ENCODE measurements around the gene SLIT2. TPM values are rescaled to one million over a fixed set of nuclear protein-coding genes. Genes with fewer than 3 reads are reported as not detected.
A peak's percentile ranks its signal among the peaks of the same experiment; 100 is the strongest.

The SLIT2 gene, protein sequence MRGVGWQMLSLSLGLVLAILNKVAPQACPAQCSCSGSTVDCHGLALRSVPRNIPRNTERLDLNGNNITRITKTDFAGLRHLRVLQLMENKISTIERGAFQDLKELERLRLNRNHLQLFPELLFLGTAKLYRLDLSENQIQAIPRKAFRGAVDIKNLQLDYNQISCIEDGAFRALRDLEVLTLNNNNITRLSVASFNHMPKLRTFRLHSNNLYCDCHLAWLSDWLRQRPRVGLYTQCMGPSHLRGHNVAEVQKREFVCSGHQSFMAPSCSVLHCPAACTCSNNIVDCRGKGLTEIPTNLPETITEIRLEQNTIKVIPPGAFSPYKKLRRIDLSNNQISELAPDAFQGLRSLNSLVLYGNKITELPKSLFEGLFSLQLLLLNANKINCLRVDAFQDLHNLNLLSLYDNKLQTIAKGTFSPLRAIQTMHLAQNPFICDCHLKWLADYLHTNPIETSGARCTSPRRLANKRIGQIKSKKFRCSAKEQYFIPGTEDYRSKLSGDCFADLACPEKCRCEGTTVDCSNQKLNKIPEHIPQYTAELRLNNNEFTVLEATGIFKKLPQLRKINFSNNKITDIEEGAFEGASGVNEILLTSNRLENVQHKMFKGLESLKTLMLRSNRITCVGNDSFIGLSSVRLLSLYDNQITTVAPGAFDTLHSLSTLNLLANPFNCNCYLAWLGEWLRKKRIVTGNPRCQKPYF (N-terminal part only)
- 21.6 TPM for total RNA-seq (ENCODE audit: unreplicated experiment)
- long read RNA-seq, partial matches to known transcripts: 1 of 3 reads
- long read RNA-seq, other reads (novel, unspliced or antisense): 2 of 3 reads

DNA sequence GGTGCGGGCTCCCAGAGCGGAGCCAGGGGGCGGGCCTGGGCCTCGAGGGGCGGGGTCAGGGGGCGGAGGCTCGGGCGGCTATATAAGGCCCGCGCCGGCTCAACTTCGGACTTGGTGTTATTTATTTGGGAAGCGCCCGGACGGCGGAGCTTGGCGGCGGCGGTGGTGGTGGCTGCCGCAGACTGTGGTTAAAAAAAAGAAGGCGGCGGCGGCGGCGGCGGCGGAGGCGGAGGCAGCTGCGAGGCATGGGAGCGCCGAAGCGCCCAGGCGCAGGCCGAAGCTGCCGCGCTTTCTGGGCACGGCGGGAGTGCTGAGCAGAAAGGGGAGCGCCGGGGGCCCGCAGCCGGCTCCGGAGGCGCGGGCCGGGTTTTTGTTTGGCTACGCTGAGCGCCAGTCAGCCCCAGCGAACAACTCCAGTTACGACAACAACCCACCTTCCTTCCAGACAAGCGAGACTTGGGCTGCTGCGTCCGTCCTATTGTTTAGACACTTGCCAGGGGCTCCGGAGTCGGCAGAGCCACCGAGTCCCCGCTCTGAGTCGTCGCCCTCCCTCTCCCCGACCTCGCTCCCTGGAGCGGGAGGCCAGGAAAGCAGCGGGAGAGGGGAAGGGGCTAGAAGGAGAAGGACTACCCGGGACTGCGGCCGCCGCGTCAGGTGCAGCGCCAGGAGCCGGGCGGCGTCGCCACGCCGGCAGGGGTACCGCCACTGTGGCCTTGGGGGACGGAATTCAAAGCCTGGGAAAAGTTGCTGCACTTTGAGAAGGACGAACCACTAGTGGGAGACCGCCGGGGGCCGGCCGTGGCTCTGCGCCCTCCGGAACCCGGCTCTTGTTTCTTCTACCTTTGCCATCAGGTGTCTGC, at the start of gene SLIT2:
Gene SLIT2 (plus strand): TSS at position 110 of the 860 bp plus-strand sequence. CDS start 1,911 bp downstream, outside the sequence.
- peaks cover 4% of the 10 kb centered on the region for H3K4me1 Mint-ChIP-seq (ENCODE audit: low read depth, unreplicated experiment)
- H3K27ac Mint-ChIP-seq (ENCODE audit: unreplicated experiment): peak within 1 kb of the TSS; percentile 52

DNA sequence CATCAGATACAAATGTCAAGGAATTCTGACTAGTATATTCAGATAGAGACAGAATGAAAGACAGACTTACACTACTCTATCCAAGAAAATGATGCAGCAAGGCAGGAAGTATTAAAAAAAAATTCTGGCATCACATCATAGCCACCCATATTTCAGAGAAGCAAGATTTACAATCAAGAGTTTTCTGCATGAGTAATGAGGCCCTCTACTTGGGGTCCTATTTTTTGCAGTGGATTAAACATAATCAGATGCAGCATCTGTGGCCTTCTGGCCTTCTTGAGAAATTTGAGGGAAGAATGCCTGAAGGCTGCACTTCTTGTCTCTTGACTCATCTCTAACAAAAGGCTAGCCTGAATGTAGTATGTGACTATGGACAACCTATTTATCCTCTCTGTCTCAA, 48.2 kb upstream of the SLIT2 start:
- Mint-ChIP-seq H3K4me1 (ENCODE audit: low read depth, unreplicated experiment) (no peaks in the 10 kb centered on the region), H3K27ac (ENCODE audit: unreplicated experiment) (no peak overlapping the region), H3K27me3 (ENCODE audit: unreplicated experiment) (no peaks in the 10 kb centered on the region), H3K36me3 (ENCODE audit: unreplicated experiment) (no peaks in the 10 kb centered on the region), H3K9me3 (ENCODE audit: unreplicated experiment) (no peaks in the 10 kb centered on the region), H3K4me3 (ENCODE audit: unreplicated experiment) (no peak overlapping the region)
- DNase-seq: no peak
- TF ChIP-seq, protein P1, sequence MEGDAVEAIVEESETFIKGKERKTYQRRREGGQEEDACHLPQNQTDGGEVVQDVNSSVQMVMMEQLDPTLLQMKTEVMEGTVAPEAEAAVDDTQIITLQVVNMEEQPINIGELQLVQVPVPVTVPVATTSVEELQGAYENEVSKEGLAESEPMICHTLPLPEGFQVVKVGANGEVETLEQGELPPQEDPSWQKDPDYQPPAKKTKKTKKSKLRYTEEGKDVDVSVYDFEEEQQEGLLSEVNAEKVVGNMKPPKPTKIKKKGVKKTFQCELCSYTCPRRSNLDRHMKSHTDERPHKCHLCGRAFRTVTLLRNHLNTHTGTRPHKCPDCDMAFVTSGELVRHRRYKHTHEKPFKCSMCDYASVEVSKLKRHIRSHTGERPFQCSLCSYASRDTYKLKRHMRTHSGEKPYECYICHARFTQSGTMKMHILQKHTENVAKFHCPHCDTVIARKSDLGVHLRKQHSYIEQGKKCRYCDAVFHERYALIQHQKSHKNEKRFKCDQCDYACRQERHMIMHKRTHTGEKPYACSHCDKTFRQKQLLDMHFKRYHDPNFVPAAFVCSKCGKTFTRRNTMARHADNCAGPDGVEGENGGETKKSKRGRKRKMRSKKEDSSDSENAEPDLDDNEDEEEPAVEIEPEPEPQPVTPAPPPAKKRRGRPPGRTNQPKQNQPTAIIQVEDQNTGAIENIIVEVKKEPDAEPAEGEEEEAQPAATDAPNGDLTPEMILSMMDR (IDR thresholded peaks at IDR 0.05; ENCODE audit: partially characterized antibody, unreplicated experiment): no peak

More for the DNA sequence above, at the start of gene SLIT2:
- peaks cover 22% of the 10 kb centered on the region for H3K27me3 Mint-ChIP-seq (ENCODE audit: unreplicated experiment)
- peaks cover 10% of the 10 kb centered on the region for H3K9me3 Mint-ChIP-seq (ENCODE audit: unreplicated experiment)
- no peaks in the 10 kb centered on the region for H3K36me3 Mint-ChIP-seq (ENCODE audit: unreplicated experiment)
- H3K4me3 Mint-ChIP-seq (ENCODE audit: unreplicated experiment): peak within 1 kb of the TSS; percentile 99
- TF ChIP-seq, protein P1 (IDR thresholded peaks at IDR 0.05; ENCODE audit: partially characterized antibody, unreplicated experiment): peak; percentile 48
- DNase-seq: peak; percentile 89

DNA sequence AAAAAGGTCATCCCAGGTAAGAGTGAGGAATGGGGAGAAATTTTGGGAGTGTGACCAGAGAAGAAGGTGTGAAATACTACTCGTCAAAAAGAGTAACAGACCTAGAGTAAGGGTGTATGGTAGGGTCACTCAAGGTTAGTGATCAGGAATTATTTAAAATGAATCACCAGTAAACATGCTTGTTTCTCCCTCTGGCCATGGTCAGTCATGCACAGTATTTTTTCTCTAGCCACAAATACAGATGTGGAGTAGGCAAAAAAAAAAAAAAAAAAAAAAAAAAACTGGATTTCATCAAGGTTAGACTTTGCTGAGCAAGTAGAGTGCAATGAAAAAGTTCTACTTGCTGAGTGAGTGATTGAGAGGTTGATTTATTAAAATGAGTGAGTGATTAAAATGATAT, 34.2 kb upstream of the SLIT2 start:
- TF ChIP-seq, protein P1 (IDR thresholded peaks at IDR 0.05; ENCODE audit: partially characterized antibody, unreplicated experiment): no peak
- Mint-ChIP-seq H3K27ac (ENCODE audit: unreplicated experiment) (no peak overlapping the region), H3K27me3 (ENCODE audit: unreplicated experiment) (no peaks in the 10 kb centered on the region), H3K4me1 (ENCODE audit: low read depth, unreplicated experiment) (no peaks in the 10 kb centered on the region), H3K9me3 (ENCODE audit: unreplicated experiment) (no peaks in the 10 kb centered on the region), H3K36me3 (ENCODE audit: unreplicated experiment) (no peaks in the 10 kb centered on the region), H3K4me3 (ENCODE audit: unreplicated experiment) (no peak overlapping the region)
- DNase-seq: no peak

DNA sequence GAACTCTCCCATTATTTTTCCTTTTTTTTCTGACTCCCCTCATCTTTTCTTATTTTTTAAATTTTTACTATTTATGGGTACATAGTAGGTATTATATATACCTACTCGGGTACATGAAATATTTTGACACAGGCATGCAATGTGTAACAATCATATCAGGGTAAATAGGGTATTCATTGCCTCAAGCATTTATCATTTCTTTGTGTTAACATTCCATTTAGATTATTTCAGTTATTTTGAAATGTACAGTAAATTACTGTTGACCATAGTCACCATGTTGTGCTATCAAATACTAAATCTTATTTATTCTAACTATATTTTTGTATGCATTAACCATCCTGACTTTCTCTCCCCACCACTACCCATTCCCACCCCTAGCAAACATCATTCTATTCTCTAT, 33.8 kb upstream of the SLIT2 start:
- H3K4me3 Mint-ChIP-seq (ENCODE audit: unreplicated experiment): no peak overlapping the region
- no peak for DNase-seq
- H3K27me3 Mint-ChIP-seq (ENCODE audit: unreplicated experiment): no peaks in the 10 kb centered on the region
- no peak overlapping the region for H3K27ac Mint-ChIP-seq (ENCODE audit: unreplicated experiment)
- H3K4me1 Mint-ChIP-seq (ENCODE audit: low read depth, unreplicated experiment): no peaks in the 10 kb centered on the region
- TF ChIP-seq, protein P1 (IDR thresholded peaks at IDR 0.05; ENCODE audit: partially characterized antibody, unreplicated experiment): no peak
- H3K9me3 Mint-ChIP-seq (ENCODE audit: unreplicated experiment): no peaks in the 10 kb centered on the region
- no peaks in the 10 kb centered on the region for H3K36me3 Mint-ChIP-seq (ENCODE audit: unreplicated experiment)

Data from glutamatergic neuron (in vitro differentiated cells).